HUES48 (cell line): Measurements from ENCODE around the gene LGALS7.

Source experiments
- H3K27ac ChIP-seq: one replicate; pipeline ENCODE4 v1.7.0; 2013; ENCODE audit warnings: low read depth, low read length, inconsistent platforms
- H3K27me3 ChIP-seq: 2 replicates; pipeline ENCODE4 v1.6.1; 2013; ENCODE audit warnings: mild to moderate bottlenecking, low read length; ENCODE audit not compliant: control insufficient read depth, insufficient read depth
- H3K36me3 ChIP-seq: 2 replicates; pipeline ENCODE4 v1.6.1; 2013; ENCODE audit warnings: low read length; ENCODE audit not compliant: control insufficient read depth, insufficient read depth
- H3K4me1 ChIP-seq: 2 replicates; pipeline ENCODE4 v1.6.1; 2013; ENCODE audit warnings: mild to moderate bottlenecking, low read length; ENCODE audit not compliant: control insufficient read depth, insufficient read depth
- H3K4me3 ChIP-seq: 2 replicates; pipeline ENCODE4 v1.5.1; 2013; ENCODE audit warnings: mild to moderate bottlenecking, low read depth, low read length
- H3K9ac ChIP-seq: 2 replicates; pipeline ENCODE4 v1.6.1; 2013; ENCODE audit warnings: mild to moderate bottlenecking, low read depth, low read length, moderate library complexity
- H3K9me3 ChIP-seq: 2 replicates; pipeline ENCODE4 v1.6.1; 2013; ENCODE audit warnings: low read length; ENCODE audit not compliant: control insufficient read depth, insufficient read depth

The LGALS7 gene

DNA sequence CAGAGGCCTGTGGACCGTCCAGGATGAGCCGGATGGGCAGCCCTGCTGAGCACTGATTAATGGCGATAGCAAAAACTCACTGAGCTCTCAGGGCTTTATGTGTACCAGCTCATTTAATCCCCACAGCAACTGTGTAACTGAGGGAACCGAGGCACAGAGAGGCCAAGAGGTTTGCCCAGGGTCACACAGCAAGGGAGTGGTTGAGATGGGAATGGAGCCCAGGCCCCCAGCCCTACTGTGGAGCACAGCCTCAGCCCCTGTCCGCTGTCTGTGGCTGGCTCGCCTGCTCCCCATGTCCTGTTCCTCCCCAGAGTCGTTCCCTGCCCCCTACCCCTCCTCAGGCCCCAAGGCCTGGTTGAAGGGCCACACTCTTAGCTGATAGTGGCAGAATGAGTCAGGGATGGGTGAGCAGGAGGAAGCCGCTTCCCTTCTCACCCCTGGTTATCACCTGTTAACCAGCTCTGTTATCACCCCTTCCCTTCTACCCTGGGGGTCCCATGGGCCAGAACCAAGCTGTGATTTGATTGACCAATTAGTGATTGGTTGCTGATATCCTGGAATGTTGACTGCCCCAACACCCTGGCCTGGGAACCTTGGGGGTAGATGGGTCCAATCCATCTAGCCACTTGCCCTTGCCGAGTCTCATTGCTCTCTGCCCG, 50.2 kb downstream of the LGALS7 start:
- Histone ChIP-seq H3K9ac (no peak overlapping the region), H3K27ac (no peak overlapping the region), H3K27me3 (no peaks in the 10 kb centered on the region), H3K4me3 (no peak overlapping the region), H3K4me1 (no peaks in the 10 kb centered on the region), H3K9me3 (no peaks in the 10 kb centered on the region), H3K36me3 (peaks cover 100% of the 10 kb centered on the region)

DNA sequence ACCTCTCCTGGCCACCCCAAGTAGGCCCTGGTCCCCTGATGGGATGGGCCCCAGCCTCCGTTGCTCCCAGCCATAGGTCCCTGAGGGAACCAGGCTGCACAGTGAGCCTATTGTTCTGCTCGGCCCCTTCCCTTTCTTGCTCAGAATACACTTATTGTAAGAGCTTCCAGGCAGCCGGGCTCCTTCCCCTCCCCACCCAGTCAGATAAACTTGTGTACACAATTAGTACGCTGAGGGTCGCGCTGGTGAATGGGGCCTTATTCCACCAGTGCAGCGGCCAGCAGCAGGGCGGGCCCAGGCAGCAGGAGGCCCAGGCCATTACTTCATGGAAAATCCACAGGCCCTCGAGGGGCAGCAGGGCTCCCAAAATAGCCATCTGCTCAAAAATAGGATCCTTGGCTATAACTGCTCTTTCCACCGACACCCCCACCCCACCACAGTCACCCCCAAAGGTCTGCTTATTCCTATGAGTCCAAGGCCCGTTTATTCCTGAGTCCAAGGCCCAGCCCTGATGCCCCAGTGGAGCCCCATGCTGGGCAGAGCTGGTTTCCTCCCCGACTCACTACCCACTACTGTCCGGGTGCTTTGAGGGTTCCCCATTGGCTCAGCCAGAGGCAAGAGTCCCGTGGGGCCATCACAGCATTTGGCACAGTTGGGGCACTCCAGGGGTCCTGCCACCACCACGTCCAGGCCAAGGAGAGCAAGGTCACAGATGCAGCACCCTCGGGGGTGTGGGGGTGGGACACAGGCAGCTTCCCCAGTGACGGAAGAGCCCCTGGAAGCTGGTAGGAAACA, 51.1 kb downstream of the LGALS7 start:
- Histone ChIP-seq H3K4me3 (no peak overlapping the region), H3K4me1 (no peaks in the 10 kb centered on the region), H3K9me3 (no peaks in the 10 kb centered on the region), H3K27me3 (no peaks in the 10 kb centered on the region), H3K9ac (no peak overlapping the region), H3K36me3 (peaks cover 100% of the 10 kb centered on the region), H3K27ac (no peak overlapping the region)

DNA sequence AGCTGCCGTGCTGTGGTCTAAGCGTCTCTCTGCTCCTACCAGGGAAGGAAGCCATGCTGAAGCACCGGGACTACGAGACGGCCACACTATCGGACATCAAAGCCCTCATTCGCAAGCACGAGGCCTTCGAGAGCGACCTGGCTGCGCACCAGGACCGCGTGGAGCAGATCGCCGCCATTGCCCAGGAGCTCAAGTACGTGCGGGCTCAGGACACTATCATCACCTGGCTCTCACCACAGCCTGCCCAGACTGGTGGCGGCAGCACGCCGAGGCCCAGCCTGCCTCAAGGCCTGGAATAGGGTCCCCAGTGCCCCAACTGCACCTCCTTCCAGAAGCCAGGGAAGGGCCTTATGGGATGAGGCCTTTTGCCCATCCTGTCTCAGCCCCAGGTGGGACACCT, 51.8 kb downstream of the LGALS7 start:
- Histone ChIP-seq H3K27ac (no peak overlapping the region), H3K36me3 (peaks cover 100% of the 10 kb centered on the region), H3K9ac (no peak overlapping the region)

More for the DNA sequence above, 51.8 kb downstream of the LGALS7 start:
- Histone ChIP-seq H3K9me3 (no peaks in the 10 kb centered on the region), H3K27me3 (no peaks in the 10 kb centered on the region), H3K4me1 (no peaks in the 10 kb centered on the region), H3K4me3 (no peak overlapping the region)
